SK-N-SH (cell line): ENCODE measurements around the gene SERINC2.
A peak's percentile ranks its signal among the peaks of the same experiment; 100 is the strongest.

Experiments
- CHD2 ChIP-seq: fragments of 150-350 bp; IDR thresholded peaks from 2 replicates; pipeline ENCODE4 v1.6.1; 2018; ENCODE audit warnings: low read length; ENCODE audit not compliant: partially characterized antibody
- ELF1 ChIP-seq: IDR thresholded peaks from 2 replicates; pipeline ENCODE4 v1.4.0; 2012
- FOXM1 ChIP-seq: IDR thresholded peaks from 2 replicates; pipeline ENCODE4 v1.4.0; 2012; ENCODE audit warnings: low read depth, mild to moderate bottlenecking
- GABPA ChIP-seq: IDR thresholded peaks from 2 replicates; pipeline ENCODE4 v1.4.0; 2012; ENCODE audit warnings: low read depth, mild to moderate bottlenecking
- JUND ChIP-seq: IDR thresholded peaks from 2 replicates; pipeline ENCODE4 v1.4.0; 2012
- MXI1 ChIP-seq: IDR thresholded peaks from 2 replicates; pipeline ENCODE4 v1.6.1; 2012; ENCODE audit warnings: mild to moderate bottlenecking, low read depth, low read length, improper control_type of control experiment
- NRF1 ChIP-seq: IDR thresholded peaks from 2 replicates; pipeline ENCODE4 v1.6.1; 2012; ENCODE audit warnings: low read depth, mild to moderate bottlenecking, low read length
- RCOR1 ChIP-seq: fragments of 150-350 bp; IDR thresholded peaks from 2 replicates; pipeline ENCODE4 v1.6.1; 2017; ENCODE audit warnings: antibody characterized with exemption, low read length
- SIN3A ChIP-seq: IDR thresholded peaks from 2 replicates; pipeline ENCODE4 v1.6.1; 2012; ENCODE audit warnings: low read depth, mild to moderate bottlenecking, low read length, moderate library complexity, borderline replicate concordance
- TF ChIP-seq, protein P1 (sequence below): IDR thresholded peaks from 2 replicates; pipeline ENCODE4 v1.4.0; 2012; ENCODE audit warnings: low read depth, borderline replicate concordance
- TF ChIP-seq, protein P2 (sequence below): fragments of 200-600 bp; sonication (generic); IDR thresholded peaks from 2 replicates; pipeline ENCODE4 v1.6.1; 2017; ENCODE audit warnings: antibody characterized with exemption, mild to moderate bottlenecking, moderate library complexity
- TF ChIP-seq, protein P3 (sequence below): fragments of 150-350 bp; IDR thresholded peaks from 2 replicates; pipeline ENCODE4 v1.6.1; 2017; ENCODE audit warnings: antibody characterized with exemption, low read length, low read depth, borderline replicate concordance

- TF ChIP-seq, protein P1, sequence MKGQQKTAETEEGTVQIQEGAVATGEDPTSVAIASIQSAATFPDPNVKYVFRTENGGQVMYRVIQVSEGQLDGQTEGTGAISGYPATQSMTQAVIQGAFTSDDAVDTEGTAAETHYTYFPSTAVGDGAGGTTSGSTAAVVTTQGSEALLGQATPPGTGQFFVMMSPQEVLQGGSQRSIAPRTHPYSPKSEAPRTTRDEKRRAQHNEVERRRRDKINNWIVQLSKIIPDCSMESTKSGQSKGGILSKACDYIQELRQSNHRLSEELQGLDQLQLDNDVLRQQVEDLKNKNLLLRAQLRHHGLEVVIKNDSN: no peak
- TF ChIP-seq, protein P2, sequence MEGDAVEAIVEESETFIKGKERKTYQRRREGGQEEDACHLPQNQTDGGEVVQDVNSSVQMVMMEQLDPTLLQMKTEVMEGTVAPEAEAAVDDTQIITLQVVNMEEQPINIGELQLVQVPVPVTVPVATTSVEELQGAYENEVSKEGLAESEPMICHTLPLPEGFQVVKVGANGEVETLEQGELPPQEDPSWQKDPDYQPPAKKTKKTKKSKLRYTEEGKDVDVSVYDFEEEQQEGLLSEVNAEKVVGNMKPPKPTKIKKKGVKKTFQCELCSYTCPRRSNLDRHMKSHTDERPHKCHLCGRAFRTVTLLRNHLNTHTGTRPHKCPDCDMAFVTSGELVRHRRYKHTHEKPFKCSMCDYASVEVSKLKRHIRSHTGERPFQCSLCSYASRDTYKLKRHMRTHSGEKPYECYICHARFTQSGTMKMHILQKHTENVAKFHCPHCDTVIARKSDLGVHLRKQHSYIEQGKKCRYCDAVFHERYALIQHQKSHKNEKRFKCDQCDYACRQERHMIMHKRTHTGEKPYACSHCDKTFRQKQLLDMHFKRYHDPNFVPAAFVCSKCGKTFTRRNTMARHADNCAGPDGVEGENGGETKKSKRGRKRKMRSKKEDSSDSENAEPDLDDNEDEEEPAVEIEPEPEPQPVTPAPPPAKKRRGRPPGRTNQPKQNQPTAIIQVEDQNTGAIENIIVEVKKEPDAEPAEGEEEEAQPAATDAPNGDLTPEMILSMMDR: peak; percentile 53
- TF ChIP-seq ELF1 (no peak), JUND (no peak), NRF1 (no peak), SIN3A (no peak), MXI1 (no peak), RCOR1 (no peak), FOXM1 (no peak), CHD2 (no peak), GABPA (no peak)
- TF ChIP-seq, protein P3, sequence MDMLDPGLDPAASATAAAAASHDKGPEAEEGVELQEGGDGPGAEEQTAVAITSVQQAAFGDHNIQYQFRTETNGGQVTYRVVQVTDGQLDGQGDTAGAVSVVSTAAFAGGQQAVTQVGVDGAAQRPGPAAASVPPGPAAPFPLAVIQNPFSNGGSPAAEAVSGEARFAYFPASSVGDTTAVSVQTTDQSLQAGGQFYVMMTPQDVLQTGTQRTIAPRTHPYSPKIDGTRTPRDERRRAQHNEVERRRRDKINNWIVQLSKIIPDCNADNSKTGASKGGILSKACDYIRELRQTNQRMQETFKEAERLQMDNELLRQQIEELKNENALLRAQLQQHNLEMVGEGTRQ: no peak
Observed at GRCh38 chr1:31396633-31397351, 16.2 kb upstream of the SERINC2 start.
